DND-41 (cell line): Measurements from ENCODE around the gene PSMD14.

Experiments used
- ATAC-seq: fragments of 200-7000 bp; cut with Tn5 transposase; 3 replicates; pipeline ENCODE4 v1.9.1; 2021; ENCODE audit warnings: low read depth; ENCODE audit not compliant: insufficient read depth
- DNase-seq: peaks from one replicate; pipeline ENCODE4 v3.0.0-alpha.2; 2020
- H2AFZ ChIP-seq: 2 replicates; pipeline ENCODE4 v1.6.0; 2012; ENCODE audit warnings: low read depth, low read length
- H3K27ac ChIP-seq: 2 replicates; pipeline ENCODE4 v1.5.1; 2012; ENCODE audit warnings: low read length, inconsistent platforms
- H3K27me3 ChIP-seq: fragments of 200-600 bp; sonication (generic); 2 replicates; pipeline ENCODE4 v1.6.0; 2012; ENCODE audit warnings: low read length, mild to moderate bottlenecking, inconsistent platforms; ENCODE audit not compliant: insufficient read depth, poor library complexity
- H3K36me3 ChIP-seq: 2 replicates; pipeline ENCODE4 v1.5.1; 2012; ENCODE audit warnings: low read length, inconsistent platforms; ENCODE audit not compliant: insufficient read depth
- H3K4me1 ChIP-seq: 2 replicates; pipeline ENCODE4 v1.5.1; 2012; ENCODE audit warnings: mild to moderate bottlenecking, low read length; ENCODE audit not compliant: insufficient read depth
- H3K4me2 ChIP-seq: 2 replicates; pipeline ENCODE4 v1.6.0; 2012; ENCODE audit warnings: mild to moderate bottlenecking, moderate library complexity, low read length, inconsistent platforms; ENCODE audit not compliant: insufficient read depth
- H3K4me3 ChIP-seq, 2 experiments: fragments of 200-600 bp in 1 of 2; shearing (Covaris generic) in 1 of 2; 2 replicates each; pipeline ENCODE4 v1.5.1; 2012 to 2016; ENCODE audit warnings: inconsistent platforms in 2 of 2, low read length in 2 of 2, mild to moderate bottlenecking in 2 of 2, low read depth in 1 of 2, moderate library complexity in 1 of 2
- H3K79me2 ChIP-seq: 2 replicates; pipeline ENCODE4 v1.6.0; 2012; ENCODE audit warnings: low read length, inconsistent platforms; ENCODE audit not compliant: insufficient read depth
- H3K9ac ChIP-seq: 2 replicates; pipeline ENCODE4 v1.6.0; 2012; ENCODE audit warnings: low read depth, mild to moderate bottlenecking, inconsistent platforms, low read length, moderate library complexity
- H3K9me3 ChIP-seq: 2 replicates; pipeline ENCODE4 v1.5.1; 2012; ENCODE audit warnings: low read length, moderate library complexity, mild to moderate bottlenecking, inconsistent platforms; ENCODE audit not compliant: insufficient read depth, severe bottlenecking
- H4K20me1 ChIP-seq: 2 replicates; pipeline ENCODE4 v1.6.0; 2012; ENCODE audit warnings: low read length; ENCODE audit not compliant: insufficient read depth
- EZH2 ChIP-seq: IDR thresholded peaks from 3 replicates; pipeline ENCODE4 v1.6.1; 2012; ENCODE audit warnings: borderline replicate concordance, low read depth, mild to moderate bottlenecking, moderate library complexity, low read length, inconsistent platforms; ENCODE audit not compliant: severe bottlenecking
- TF ChIP-seq, protein P1 (sequence below): IDR thresholded peaks from 2 replicates; pipeline ENCODE4 v1.5.1; 2012; ENCODE audit warnings: borderline replicate concordance, low read length, moderate library complexity, mild to moderate bottlenecking; ENCODE audit not compliant: poor library complexity, severe bottlenecking; ENCODE audit errors: extremely low read depth

PSMD14 gene

DNA sequence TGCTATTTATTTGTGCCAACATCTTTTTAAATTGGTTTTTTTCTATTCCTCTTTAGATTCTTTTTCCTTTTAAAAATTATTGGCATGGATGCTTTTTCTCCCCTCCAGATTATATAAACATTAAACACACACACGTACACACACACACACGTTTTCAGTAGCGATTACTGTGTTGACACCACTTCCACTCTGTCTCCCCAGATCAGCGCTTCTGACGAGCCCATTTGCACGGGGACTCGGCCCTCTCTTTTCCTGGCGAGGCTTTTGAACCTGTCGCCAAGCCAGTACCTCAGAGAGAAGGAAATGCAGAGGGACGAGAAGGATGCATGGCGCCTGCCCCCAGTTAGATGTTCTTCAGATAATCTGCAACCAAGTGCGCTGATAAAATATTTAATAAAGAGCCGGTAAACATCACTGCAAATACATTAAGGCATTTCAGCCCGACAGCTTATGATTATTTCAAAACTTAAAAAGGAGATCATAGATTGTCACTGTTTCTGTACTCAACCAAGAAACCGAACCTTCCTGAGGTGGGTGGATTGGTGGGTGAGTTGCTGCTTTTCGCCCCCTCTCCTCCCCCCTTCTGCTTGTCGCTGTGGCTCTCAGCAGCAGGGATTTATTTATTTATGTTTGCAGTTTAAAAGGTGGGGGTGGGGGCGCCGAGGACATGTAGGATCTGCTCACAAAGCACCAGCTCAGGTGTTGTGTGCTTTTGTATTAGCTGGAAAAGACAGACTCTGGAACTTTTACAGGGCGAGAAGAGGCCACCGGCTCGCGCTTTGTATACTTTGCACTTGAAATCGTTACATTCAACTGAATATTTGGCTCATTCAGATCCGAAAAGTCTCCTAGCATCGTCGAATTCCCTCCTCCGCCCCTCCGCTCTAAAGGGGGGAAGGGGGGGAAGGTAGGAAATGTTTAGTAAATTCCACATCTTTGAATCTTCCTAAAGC, 107.1 kb downstream of the PSMD14 start:
- DNase-seq (no peak), ATAC-seq (no peak)

DNA sequence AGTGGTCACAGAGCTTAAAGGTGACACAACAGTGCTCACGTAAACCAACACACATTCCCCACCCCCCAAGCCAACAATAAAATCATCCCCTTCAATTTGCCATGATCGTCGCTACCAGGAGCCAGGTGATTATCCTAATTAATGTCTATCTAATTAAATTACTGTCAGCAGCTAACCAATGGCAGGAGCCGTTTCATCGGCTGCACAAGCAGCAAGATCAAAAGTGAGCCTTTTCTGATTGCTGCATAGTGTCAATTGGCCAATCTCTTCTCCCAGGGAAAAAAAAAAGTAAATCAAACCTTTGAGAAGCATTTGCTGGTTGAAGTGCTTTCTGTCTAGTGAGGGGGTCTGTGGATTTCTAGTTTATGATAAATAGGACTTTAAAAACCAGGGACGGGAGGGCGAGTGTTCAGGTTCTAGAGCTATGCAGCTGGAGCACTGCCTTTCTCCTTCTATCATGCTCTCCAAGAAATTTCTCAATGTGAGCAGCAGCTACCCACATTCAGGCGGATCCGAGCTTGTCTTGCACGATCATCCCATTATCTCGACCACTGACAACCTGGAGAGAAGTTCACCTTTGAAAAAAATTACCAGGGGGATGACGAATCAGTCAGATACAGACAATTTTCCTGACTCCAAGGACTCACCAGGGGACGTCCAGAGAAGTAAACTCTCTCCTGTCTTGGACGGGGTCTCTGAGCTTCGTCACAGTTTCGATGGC, 107.9 kb downstream of the PSMD14 start, which contains the start of gene TBR1:
TSS of gene TBR1 (plus strand) at position 311 of the 721 bp plus-strand sequence. CDS start at position 425, 114 bp downstream.
- no peaks in the 10 kb centered on the region for H3K9me3 ChIP-seq
- H3K4me3 ChIP-seq, result no peak within 1 kb of the TSS
- H3K4me1 ChIP-seq, result peaks cover 7% of the 10 kb centered on the region
- no peak within 1 kb of the TSS for H3K9ac ChIP-seq
- ATAC-seq (no peak), DNase-seq (no peak)
- TF ChIP-seq, protein P1, sequence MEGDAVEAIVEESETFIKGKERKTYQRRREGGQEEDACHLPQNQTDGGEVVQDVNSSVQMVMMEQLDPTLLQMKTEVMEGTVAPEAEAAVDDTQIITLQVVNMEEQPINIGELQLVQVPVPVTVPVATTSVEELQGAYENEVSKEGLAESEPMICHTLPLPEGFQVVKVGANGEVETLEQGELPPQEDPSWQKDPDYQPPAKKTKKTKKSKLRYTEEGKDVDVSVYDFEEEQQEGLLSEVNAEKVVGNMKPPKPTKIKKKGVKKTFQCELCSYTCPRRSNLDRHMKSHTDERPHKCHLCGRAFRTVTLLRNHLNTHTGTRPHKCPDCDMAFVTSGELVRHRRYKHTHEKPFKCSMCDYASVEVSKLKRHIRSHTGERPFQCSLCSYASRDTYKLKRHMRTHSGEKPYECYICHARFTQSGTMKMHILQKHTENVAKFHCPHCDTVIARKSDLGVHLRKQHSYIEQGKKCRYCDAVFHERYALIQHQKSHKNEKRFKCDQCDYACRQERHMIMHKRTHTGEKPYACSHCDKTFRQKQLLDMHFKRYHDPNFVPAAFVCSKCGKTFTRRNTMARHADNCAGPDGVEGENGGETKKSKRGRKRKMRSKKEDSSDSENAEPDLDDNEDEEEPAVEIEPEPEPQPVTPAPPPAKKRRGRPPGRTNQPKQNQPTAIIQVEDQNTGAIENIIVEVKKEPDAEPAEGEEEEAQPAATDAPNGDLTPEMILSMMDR, result no peak
- TF ChIP-seq EZH2, result no peak
- H3K4me2 ChIP-seq, result no peak within 1 kb of the TSS
- peaks cover 6% of the 10 kb centered on the region; the same call in 1 of the 2 replicates for H3K36me3 ChIP-seq
- no peaks in the 10 kb centered on the region for H3K79me2 ChIP-seq
- H4K20me1 ChIP-seq, result no peaks in the 10 kb centered on the region
- no peak within 1 kb of the TSS for H2AFZ ChIP-seq
- H3K27me3 ChIP-seq, result no peaks in the 10 kb centered on the region
- H3K27ac ChIP-seq, result no peak within 1 kb of the TSS

More for the DNA sequence above, 107.1 kb downstream of the PSMD14 start:
- peaks cover 3% of the 10 kb centered on the region; the same call in 1 of the 2 replicates for H3K4me1 ChIP-seq
- no peak overlapping the region for H3K4me3 ChIP-seq
- no peak for TF ChIP-seq EZH2
- TF ChIP-seq, protein P1, result no peak
- H3K9ac ChIP-seq, result no peak overlapping the region
- no peak overlapping the region for H3K4me2 ChIP-seq
- no peaks in the 10 kb centered on the region for H4K20me1 ChIP-seq
- peaks cover 6% of the 10 kb centered on the region; the same call in 1 of the 2 replicates for H3K36me3 ChIP-seq
- no peak overlapping the region for H2AFZ ChIP-seq
- no peaks in the 10 kb centered on the region for H3K79me2 ChIP-seq
- no peaks in the 10 kb centered on the region for H3K27me3 ChIP-seq
- no peaks in the 10 kb centered on the region for H3K9me3 ChIP-seq
- no peak overlapping the region for H3K27ac ChIP-seq

DNA sequence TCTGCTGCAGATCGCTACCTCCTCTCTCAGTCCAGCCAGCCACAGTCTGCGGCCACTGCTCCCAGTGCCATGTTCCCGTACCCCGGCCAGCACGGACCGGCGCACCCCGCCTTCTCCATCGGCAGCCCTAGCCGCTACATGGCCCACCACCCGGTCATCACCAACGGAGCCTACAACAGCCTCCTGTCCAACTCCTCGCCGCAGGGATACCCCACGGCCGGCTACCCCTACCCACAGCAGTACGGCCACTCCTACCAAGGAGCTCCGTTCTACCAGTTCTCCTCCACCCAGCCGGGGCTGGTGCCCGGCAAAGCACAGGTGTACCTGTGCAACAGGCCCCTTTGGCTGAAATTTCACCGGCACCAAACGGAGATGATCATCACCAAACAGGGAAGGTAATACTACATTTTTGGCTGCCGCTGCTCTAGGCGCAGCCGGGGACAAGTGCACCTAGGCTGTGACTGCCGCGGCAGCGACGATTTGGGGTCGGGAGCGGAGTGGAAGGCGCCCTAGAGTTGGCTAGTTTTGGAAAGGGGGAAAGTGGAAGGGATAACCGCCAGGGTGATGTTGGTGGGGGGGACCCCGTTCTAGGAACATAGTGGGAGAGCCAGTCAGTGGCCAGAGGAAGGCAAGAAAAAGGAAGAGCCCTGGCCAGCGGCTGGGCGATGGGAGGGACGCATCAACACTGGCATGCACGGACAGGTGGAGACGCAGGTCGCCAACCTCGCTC, 108.6 kb downstream of the PSMD14 start:
- Histone ChIP-seq H3K4me2 (no peak overlapping the region), H3K79me2 (no peaks in the 10 kb centered on the region), H3K36me3 (no peaks in the 10 kb centered on the region), H3K9me3 (no peaks in the 10 kb centered on the region), H4K20me1 (no peaks in the 10 kb centered on the region), H2AFZ (no peak overlapping the region), H3K4me3 (no peak overlapping the region), H3K4me1 (peaks cover 7% of the 10 kb centered on the region), H3K27ac (no peak overlapping the region), H3K27me3 (no peaks in the 10 kb centered on the region), H3K9ac (no peak overlapping the region)
- no peak for ATAC-seq
- TF ChIP-seq, protein P1, result no peak
- no peak for TF ChIP-seq EZH2
- no peak for DNase-seq
